ENCODE data around the gene MRPL27. TPM values are rescaled to one million over a fixed set of nuclear protein-coding genes. Genes with fewer than 3 reads are reported as not detected.

MRPL27 gene
- total RNA-seq, 6 experiments from 2014 or later: 34.3 to 69.4 (median 38.6) TPM

DNA sequence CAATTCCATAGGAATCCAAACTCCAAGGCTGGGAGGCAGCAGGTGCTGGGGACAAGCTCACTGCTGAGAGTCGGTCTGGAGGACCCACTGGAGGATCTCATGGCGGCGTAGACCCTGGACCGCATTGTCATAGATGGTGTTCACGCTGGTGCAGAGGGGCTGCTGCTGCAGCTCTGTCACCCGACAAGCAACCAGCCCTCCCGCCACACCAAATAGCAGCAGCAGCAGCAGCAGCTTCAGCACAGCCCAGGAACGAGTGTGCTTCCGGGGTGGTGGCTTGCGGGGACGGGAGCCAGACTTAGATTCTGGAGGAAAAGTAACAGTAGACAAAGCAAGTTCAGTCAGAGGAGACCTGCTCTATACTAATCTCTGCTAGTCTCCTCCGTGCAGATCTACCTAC is 9.9 kb upstream of the MRPL27 start:
- no peak for ATAC-seq
- no peak overlapping the region for H3K27ac ChIP-seq
- no peak for DNase-seq
- intact Hi-C loops (cut with DNase I): no loop called here
- no peaks in the 10 kb centered on the region for H3K4me1 ChIP-seq
- H3K36me3 ChIP-seq: peaks cover 6 to 69% (median 50%) of the 10 kb centered on the region in 4 donors
- TF ChIP-seq, protein P1, sequence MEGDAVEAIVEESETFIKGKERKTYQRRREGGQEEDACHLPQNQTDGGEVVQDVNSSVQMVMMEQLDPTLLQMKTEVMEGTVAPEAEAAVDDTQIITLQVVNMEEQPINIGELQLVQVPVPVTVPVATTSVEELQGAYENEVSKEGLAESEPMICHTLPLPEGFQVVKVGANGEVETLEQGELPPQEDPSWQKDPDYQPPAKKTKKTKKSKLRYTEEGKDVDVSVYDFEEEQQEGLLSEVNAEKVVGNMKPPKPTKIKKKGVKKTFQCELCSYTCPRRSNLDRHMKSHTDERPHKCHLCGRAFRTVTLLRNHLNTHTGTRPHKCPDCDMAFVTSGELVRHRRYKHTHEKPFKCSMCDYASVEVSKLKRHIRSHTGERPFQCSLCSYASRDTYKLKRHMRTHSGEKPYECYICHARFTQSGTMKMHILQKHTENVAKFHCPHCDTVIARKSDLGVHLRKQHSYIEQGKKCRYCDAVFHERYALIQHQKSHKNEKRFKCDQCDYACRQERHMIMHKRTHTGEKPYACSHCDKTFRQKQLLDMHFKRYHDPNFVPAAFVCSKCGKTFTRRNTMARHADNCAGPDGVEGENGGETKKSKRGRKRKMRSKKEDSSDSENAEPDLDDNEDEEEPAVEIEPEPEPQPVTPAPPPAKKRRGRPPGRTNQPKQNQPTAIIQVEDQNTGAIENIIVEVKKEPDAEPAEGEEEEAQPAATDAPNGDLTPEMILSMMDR (IDR thresholded peaks at IDR 0.05): no peak
- TF ChIP-seq POLR2A (IDR thresholded peaks at IDR 0.05): no peak
- 95% methylated on average over 4 of the region's 12 CpGs for WGBS (ENCODE audit: insufficient coverage, low coverage, low lambda C conversion rate, missing lambda C conversion rate)
- H3K27me3 ChIP-seq: no peaks in the 10 kb centered on the region
- no peaks in the 10 kb centered on the region for H3K9me3 ChIP-seq
- no peak overlapping the region for H3K4me3 ChIP-seq

DNA sequence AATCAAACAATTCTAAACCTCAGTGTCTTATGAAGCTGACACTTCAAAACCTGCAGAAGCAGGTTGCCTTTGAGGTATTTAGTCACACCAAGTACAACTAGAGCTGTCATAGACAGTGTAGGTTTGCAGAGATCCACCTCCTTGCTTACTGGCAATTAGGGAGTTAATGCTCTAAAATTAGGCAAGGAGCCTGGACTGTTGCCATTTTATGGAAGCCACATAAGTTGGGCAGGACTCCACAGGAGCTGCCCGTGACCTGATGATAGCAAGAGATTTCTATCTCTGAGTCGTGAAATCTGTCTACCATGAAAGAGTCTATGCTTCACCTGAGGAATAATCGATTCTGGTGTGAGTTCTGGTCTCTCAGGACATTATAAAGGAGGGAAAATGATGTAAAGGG is 8.9 kb upstream of the MRPL27 start:
- intact Hi-C loops (cut with DNase I): no loop called here
- H3K27ac ChIP-seq: no peak overlapping the region
- DNase-seq: no peak
- 40% methylated on average over 3 of the region's 3 CpGs for WGBS (ENCODE audit: insufficient coverage, low coverage, low lambda C conversion rate, missing lambda C conversion rate)
- no peak for TF ChIP-seq POLR2A (IDR thresholded peaks at IDR 0.05)
- TF ChIP-seq, protein P1 (IDR thresholded peaks at IDR 0.05): no peak
- H3K9me3 ChIP-seq: no peaks in the 10 kb centered on the region
- no peaks in the 10 kb centered on the region for H3K27me3 ChIP-seq
- ATAC-seq: no peak
- H3K4me1 ChIP-seq: no peaks in the 10 kb centered on the region
- H3K4me3 ChIP-seq: no peak overlapping the region
- peaks cover 0 to 59% (median 40%) of the 10 kb centered on the region in 4 donors for H3K36me3 ChIP-seq

DNA sequence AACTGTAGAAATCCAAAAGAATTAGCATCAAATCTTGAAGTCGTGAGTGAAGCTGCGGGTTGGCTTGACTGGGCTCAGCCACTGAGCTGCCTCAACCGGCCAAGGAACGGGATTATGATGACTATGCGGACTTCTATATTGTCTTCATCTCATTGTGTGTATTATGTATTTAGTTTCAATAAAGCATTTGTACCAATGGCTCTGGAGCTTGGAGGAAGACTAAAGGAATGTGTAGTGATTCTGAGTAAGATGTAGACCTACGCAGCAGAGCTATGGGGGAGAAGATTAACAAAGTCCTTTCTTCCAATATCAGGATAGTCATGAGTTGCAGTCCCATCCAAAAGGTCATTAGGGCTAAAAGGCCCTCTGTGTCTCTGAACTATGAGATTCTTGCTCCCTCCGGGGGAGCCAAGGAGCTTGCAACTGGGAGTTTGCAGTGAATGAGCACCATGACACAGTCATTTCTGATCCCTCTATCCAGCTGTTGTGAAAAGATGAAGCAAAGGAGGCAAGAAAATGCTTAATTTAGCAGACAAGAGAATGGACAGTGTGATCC is 8.4 kb upstream of the MRPL27 start:
- H3K9me3 ChIP-seq: no peaks in the 10 kb centered on the region
- no peaks in the 10 kb centered on the region for H3K4me1 ChIP-seq
- TF ChIP-seq, protein P1 (IDR thresholded peaks at IDR 0.05): no peak
- no peak for TF ChIP-seq POLR2A (IDR thresholded peaks at IDR 0.05)
- ATAC-seq (no peak), DNase-seq (no peak)
- WGBS (ENCODE audit: insufficient coverage, low coverage, low lambda C conversion rate, missing lambda C conversion rate): 95% methylated on average over 6 of the region's 7 CpGs
- intact Hi-C loops (cut with DNase I): no loop called here
- H3K36me3 ChIP-seq: peaks cover 0 to 53% (median 38%) of the 10 kb centered on the region in 4 donors
- H3K27me3 ChIP-seq: no peaks in the 10 kb centered on the region
- H3K4me3 ChIP-seq: no peak overlapping the region
- no peak overlapping the region for H3K27ac ChIP-seq

GRCh38 chr17:50380369-50381259 is 7.6 kb upstream of the MRPL27 start:
- Histone ChIP-seq H3K27me3 (no peaks in the 10 kb centered on the region), H3K36me3 (peaks cover 0 to 49% (median 34%) of the 10 kb centered on the region in 4 donors), H3K27ac (no peak overlapping the region), H3K4me3 (no peak overlapping the region), H3K4me1 (no peaks in the 10 kb centered on the region), H3K9me3 (no peaks in the 10 kb centered on the region)
- ATAC-seq (peak in 3 of 4 donors; percentile 30 to 33 (median 33)), DNase-seq (no peak)
- intact Hi-C loops (cut with DNase I): no loop called here
- no peak for TF ChIP-seq POLR2A (IDR thresholded peaks at IDR 0.05)
- TF ChIP-seq, protein P1 (IDR thresholded peaks at IDR 0.05): peak in 2 of 4 donors; percentile 5 to 31
- 91% methylated on average over 6 of the region's 13 CpGs for WGBS (ENCODE audit: insufficient coverage, low coverage, low lambda C conversion rate, missing lambda C conversion rate)
